Measurements from ENCODE around the gene ELMO1.

GRCh38 chr7:37424521-37424920 lies 24.1 kb downstream of the ELMO1 start:
- TF ChIP-seq CTCF (IDR thresholded peaks at IDR 0.05; ENCODE audit: poor library complexity) (no peak), EZH2 (IDR thresholded peaks at IDR 0.05; ENCODE audit: borderline replicate concordance) (no peak)

All from hepatocyte (in vitro differentiated cells).